Mammary epithelial cell (primary cell): Measurements from ENCODE around the gene GALNTL6.

ENCODE experiments used
- EZH2 ChIP-seq: IDR thresholded peaks from 2 replicates; pipeline ENCODE4 v1.6.1; 2012; ENCODE audit warnings: low read length, inconsistent platforms, borderline replicate concordance
- TF ChIP-seq, protein P1 (sequence below), 2 donors: IDR thresholded peaks in 1 of 2; conservative IDR thresholded peaks in 1 of 2; 2 replicates each; pipeline ENCODE4 v1.5.1; 2011 to 2012; ENCODE audit warnings: inconsistent platforms in 2 of 2, low read length in 2 of 2, mild to moderate bottlenecking in 2 of 2, control low read depth in 1 of 2, low read depth in 1 of 2; ENCODE audit not compliant: insufficient read depth in 1 of 2; ENCODE audit errors: extremely low read depth in 1 of 2

DNA sequence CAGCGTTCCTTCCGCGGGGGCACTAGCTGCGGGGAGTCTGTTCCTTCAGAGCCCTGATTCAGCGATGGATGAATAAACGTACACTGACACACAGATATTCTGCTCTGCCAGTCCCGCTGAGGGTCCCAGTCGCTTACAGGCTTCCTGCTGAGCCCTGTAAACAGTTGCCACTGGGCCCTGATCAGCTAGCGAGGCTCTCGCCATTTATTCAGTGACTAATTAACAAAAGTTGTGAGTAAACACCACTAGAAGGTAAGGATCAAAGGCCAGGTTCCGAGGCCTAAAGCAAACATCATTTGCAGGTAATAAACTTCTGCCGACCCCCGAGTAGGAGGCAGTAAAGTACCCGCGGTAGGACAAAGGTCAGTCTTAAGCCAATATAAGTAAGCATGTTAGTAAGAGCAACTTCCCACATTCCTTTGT is 912.8 kb downstream of the GALNTL6 start:
- TF ChIP-seq, protein P1, sequence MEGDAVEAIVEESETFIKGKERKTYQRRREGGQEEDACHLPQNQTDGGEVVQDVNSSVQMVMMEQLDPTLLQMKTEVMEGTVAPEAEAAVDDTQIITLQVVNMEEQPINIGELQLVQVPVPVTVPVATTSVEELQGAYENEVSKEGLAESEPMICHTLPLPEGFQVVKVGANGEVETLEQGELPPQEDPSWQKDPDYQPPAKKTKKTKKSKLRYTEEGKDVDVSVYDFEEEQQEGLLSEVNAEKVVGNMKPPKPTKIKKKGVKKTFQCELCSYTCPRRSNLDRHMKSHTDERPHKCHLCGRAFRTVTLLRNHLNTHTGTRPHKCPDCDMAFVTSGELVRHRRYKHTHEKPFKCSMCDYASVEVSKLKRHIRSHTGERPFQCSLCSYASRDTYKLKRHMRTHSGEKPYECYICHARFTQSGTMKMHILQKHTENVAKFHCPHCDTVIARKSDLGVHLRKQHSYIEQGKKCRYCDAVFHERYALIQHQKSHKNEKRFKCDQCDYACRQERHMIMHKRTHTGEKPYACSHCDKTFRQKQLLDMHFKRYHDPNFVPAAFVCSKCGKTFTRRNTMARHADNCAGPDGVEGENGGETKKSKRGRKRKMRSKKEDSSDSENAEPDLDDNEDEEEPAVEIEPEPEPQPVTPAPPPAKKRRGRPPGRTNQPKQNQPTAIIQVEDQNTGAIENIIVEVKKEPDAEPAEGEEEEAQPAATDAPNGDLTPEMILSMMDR (conservative IDR thresholded peaks at IDR 0.05 in 1 of 2, IDR thresholded peaks at IDR 0.05 in 1 of 2; ENCODE audit: extremely low read depth in 1 of 2, insufficient read depth in 1 of 2, low read depth in 1 of 2, low read length in 2 of 2) = no peak
- TF ChIP-seq EZH2 = no peak
